Tibial nerve (tissue), 4 donors: ENCODE results near the gene PSMD14.

Experiments used
- EP300 ChIP-seq, 2 donors: sonication (generic); formaldehyde crosslinking; IDR thresholded peaks; one replicate each; pipeline ENCODE4 v1.6.1; 2017; ENCODE audit warnings: antibody characterized with exemption in 2 of 2, mild to moderate bottlenecking in 1 of 2
- POLR2A ChIP-seq, 2 donors: fragments of 450-650 bp; IDR thresholded peaks; one replicate each; pipeline ENCODE4 v1.6.1; 2017; ENCODE audit warnings: antibody characterized with exemption in 2 of 2, mild to moderate bottlenecking in 2 of 2, moderate library complexity in 2 of 2
- TF ChIP-seq, protein P1 (sequence below), 5 experiments: fragments of 200-600 bp in 3 of 5; fragments of 450-650 bp in 2 of 5; sonication (generic) in 3 of 5; IDR thresholded peaks; one replicate each; pipeline ENCODE4 v1.5.1; 2016 to 2019; ENCODE audit warnings: antibody characterized with exemption in 5 of 5, mild to moderate bottlenecking in 3 of 5, moderate library complexity in 2 of 5

- TF ChIP-seq, protein P1, sequence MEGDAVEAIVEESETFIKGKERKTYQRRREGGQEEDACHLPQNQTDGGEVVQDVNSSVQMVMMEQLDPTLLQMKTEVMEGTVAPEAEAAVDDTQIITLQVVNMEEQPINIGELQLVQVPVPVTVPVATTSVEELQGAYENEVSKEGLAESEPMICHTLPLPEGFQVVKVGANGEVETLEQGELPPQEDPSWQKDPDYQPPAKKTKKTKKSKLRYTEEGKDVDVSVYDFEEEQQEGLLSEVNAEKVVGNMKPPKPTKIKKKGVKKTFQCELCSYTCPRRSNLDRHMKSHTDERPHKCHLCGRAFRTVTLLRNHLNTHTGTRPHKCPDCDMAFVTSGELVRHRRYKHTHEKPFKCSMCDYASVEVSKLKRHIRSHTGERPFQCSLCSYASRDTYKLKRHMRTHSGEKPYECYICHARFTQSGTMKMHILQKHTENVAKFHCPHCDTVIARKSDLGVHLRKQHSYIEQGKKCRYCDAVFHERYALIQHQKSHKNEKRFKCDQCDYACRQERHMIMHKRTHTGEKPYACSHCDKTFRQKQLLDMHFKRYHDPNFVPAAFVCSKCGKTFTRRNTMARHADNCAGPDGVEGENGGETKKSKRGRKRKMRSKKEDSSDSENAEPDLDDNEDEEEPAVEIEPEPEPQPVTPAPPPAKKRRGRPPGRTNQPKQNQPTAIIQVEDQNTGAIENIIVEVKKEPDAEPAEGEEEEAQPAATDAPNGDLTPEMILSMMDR (IDR thresholded peaks at IDR 0.05): no peak
- no peak for TF ChIP-seq POLR2A (IDR thresholded peaks at IDR 0.05)
- no peak for TF ChIP-seq EP300 (IDR thresholded peaks at IDR 0.05)
Observed at GRCh38 chr2:161337247-161337646, 29.0 kb downstream of the PSMD14 start.
